ENCODE results near the gene OR7A5. TPM values are rescaled to one million over a fixed set of nuclear protein-coding genes. Genes with fewer than 3 reads are reported as not detected.

Gene OR7A5
- not detected for total RNA-seq
- not detected for polyA plus RNA-seq
- long read RNA-seq, donor 1 = 0 reads
- long read RNA-seq, donor 2 = 0 reads
- long read RNA-seq, donor 3 = 0 reads
- long read RNA-seq, donor 4 = 0 reads
- long read RNA-seq, donor 5 = 0 reads

- TF ChIP-seq, protein P1, sequence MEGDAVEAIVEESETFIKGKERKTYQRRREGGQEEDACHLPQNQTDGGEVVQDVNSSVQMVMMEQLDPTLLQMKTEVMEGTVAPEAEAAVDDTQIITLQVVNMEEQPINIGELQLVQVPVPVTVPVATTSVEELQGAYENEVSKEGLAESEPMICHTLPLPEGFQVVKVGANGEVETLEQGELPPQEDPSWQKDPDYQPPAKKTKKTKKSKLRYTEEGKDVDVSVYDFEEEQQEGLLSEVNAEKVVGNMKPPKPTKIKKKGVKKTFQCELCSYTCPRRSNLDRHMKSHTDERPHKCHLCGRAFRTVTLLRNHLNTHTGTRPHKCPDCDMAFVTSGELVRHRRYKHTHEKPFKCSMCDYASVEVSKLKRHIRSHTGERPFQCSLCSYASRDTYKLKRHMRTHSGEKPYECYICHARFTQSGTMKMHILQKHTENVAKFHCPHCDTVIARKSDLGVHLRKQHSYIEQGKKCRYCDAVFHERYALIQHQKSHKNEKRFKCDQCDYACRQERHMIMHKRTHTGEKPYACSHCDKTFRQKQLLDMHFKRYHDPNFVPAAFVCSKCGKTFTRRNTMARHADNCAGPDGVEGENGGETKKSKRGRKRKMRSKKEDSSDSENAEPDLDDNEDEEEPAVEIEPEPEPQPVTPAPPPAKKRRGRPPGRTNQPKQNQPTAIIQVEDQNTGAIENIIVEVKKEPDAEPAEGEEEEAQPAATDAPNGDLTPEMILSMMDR (IDR thresholded peaks at IDR 0.05; ENCODE audit: control extremely low read depth, extremely low read depth) = no peak
- Histone ChIP-seq H3K4me3 (no peak within 1 kb of the TSS), H3K27ac (ENCODE audit: low read depth in 1 of 2, low read length in 1 of 2) (no peak within 1 kb of the TSS), H3K4me1 (ENCODE audit: control insufficient read depth in 5 of 5, insufficient read depth in 5 of 5, low read length in 5 of 5) (no peaks in the 10 kb centered on the region), H3K27me3 (ENCODE audit: control insufficient read depth in 3 of 3, insufficient read depth in 3 of 3, low read length in 2 of 3) (no peaks in the 10 kb centered on the region), H3K9me3 (ENCODE audit: control insufficient read depth in 4 of 4, insufficient read depth in 3 of 4, low read length in 3 of 4) (peaks cover 0 to 2% (median 0%) of the 10 kb centered on the region in 4 donors), H3K9ac (ENCODE audit: insufficient read depth in 1 of 2, low read length in 2 of 2) (no peak within 1 kb of the TSS), H3K36me3 (ENCODE audit: control insufficient read depth in 4 of 4, insufficient read depth in 4 of 4, low read length in 4 of 4) (no peaks in the 10 kb centered on the region)
- DNase-seq = peak in 1 of 3 donors; percentile 0
- 34 to 55% methylated on average over 1 of the region's 1 CpG for WGBS, 2 donors
- no peak for ATAC-seq (ENCODE audit: insufficient read depth, low FRiP score)
Measured at GRCh38 chr19:14835011-14835410, at the start of gene OR7A5, which contains the start of gene OR7C1. Gene OR7A5, minus strand, starts transcription at chr19:14835185. Its CDS starts 6,944 bp downstream, at chr19:14828241. Gene OR7C1, minus strand, starts transcription at chr19:14835185. Its CDS starts 35,049 bp downstream, at chr19:14800136.

GRCh38 chr19:14871619-14872230, 36.7 kb upstream of the OR7A5 start:
- Histone ChIP-seq H3K9me3 (ENCODE audit: control insufficient read depth in 4 of 4, insufficient read depth in 3 of 4, low read length in 3 of 4) (peaks cover 0 to 9% (median 0%) of the 10 kb centered on the region in 4 donors), H3K4me1 (ENCODE audit: control insufficient read depth in 5 of 5, insufficient read depth in 5 of 5, low read length in 5 of 5) (no peaks in the 10 kb centered on the region), H3K36me3 (ENCODE audit: control insufficient read depth in 4 of 4, insufficient read depth in 4 of 4, low read length in 4 of 4) (no peaks in the 10 kb centered on the region), H3K27ac (ENCODE audit: low read depth in 1 of 2, low read length in 1 of 2) (no peak overlapping the region), H3K27me3 (ENCODE audit: control insufficient read depth in 3 of 3, insufficient read depth in 3 of 3, low read length in 2 of 3) (no peaks in the 10 kb centered on the region), H3K9ac (ENCODE audit: insufficient read depth in 1 of 2, low read length in 2 of 2) (no peak overlapping the region), H3K4me3 (no peak overlapping the region)
- WGBS, 2 donors = 70 to 79% methylated on average over 4 of the region's 4 CpGs
- TF ChIP-seq, protein P1 (IDR thresholded peaks at IDR 0.05; ENCODE audit: control extremely low read depth, extremely low read depth) = peak; percentile 15
- ATAC-seq (ENCODE audit: insufficient read depth, low FRiP score) (no peak), DNase-seq (peak in 2 of 3 donors; percentile 8 to 18)

GRCh38 chr19:14868497-14868896, 33.5 kb upstream of the OR7A5 start:
- Histone ChIP-seq H3K4me3 (no peak overlapping the region), H3K9me3 (ENCODE audit: control insufficient read depth in 4 of 4, insufficient read depth in 3 of 4, low read length in 3 of 4) (peaks cover 0 to 12% (median 0%) of the 10 kb centered on the region in 4 donors), H3K27me3 (ENCODE audit: control insufficient read depth in 3 of 3, insufficient read depth in 3 of 3, low read length in 2 of 3) (no peaks in the 10 kb centered on the region), H3K4me1 (ENCODE audit: control insufficient read depth in 5 of 5, insufficient read depth in 5 of 5, low read length in 5 of 5) (no peaks in the 10 kb centered on the region), H3K36me3 (ENCODE audit: control insufficient read depth in 4 of 4, insufficient read depth in 4 of 4, low read length in 4 of 4) (no peaks in the 10 kb centered on the region), H3K27ac (ENCODE audit: low read depth in 1 of 2, low read length in 1 of 2) (no peak overlapping the region), H3K9ac (ENCODE audit: insufficient read depth in 1 of 2, low read length in 2 of 2) (no peak overlapping the region)
- DNase-seq (no peak), ATAC-seq (ENCODE audit: insufficient read depth, low FRiP score) (no peak)
- 77 to 85% methylated on average over 5 of the region's 5 CpGs for WGBS, 2 donors
- TF ChIP-seq, protein P1 (IDR thresholded peaks at IDR 0.05; ENCODE audit: control extremely low read depth, extremely low read depth) = no peak

All from lung (tissue), 16 donors.